GM23338 (cell line): ENCODE data around the gene PHF20. TPM values are rescaled to one million over a fixed set of nuclear protein-coding genes. Genes with fewer than 3 reads are reported as not detected.

Experiments used
- ATAC-seq: fragments of 200-7000 bp; cut with Tn5 transposase; 3 replicates; pipeline ENCODE4 v1.9.1; 2020
- DNase-seq: peaks from one replicate; pipeline ENCODE4 v3.0.0-alpha.2; 2015; ENCODE audit warnings: low spot score
- H2AFZ ChIP-seq: fragments of 200-600 bp; sonication (generic); 2 replicates; pipeline ENCODE4 v1.8.0; 2016; ENCODE audit warnings: antibody characterized with exemption, mild to moderate bottlenecking, moderate library complexity
- H3F3A ChIP-seq: fragments of 200-600 bp; sonication (generic); replicated peaks from 2 replicates; pipeline ENCODE4 v1.8.0; 2017; ENCODE audit warnings: antibody characterized with exemption, mixed run types, low read depth
- H3K27ac ChIP-seq: fragments of 200-600 bp; sonication (generic); 2 replicates; pipeline ENCODE4 v1.6.1; 2016; ENCODE audit warnings: low read depth
- H3K27me3 ChIP-seq: fragments of 200-600 bp; sonication (generic); 2 replicates; pipeline ENCODE4 v1.8.0; 2016; ENCODE audit warnings: mild to moderate bottlenecking, mixed run types, moderate library complexity; ENCODE audit not compliant: insufficient read depth
- H3K36me3 ChIP-seq: fragments of 200-600 bp; sonication (generic); 2 replicates; pipeline ENCODE4 v1.8.0; 2016; ENCODE audit warnings: mild to moderate bottlenecking; ENCODE audit not compliant: insufficient read depth
- H3K4me1 ChIP-seq: fragments of 200-600 bp; sonication (generic); 2 replicates; pipeline ENCODE4 v1.8.0; 2016; ENCODE audit warnings: mild to moderate bottlenecking, moderate library complexity; ENCODE audit not compliant: insufficient read depth
- H3K4me2 ChIP-seq: fragments of 200-600 bp; sonication (generic); 2 replicates; pipeline ENCODE4 v1.7.1; 2017; ENCODE audit warnings: mixed run types
- H3K4me3 ChIP-seq: fragments of 200-600 bp; sonication (generic); 2 replicates; pipeline ENCODE4 v1.6.1; 2016; ENCODE audit warnings: mixed run types
- H3K79me2 ChIP-seq: fragments of 200-600 bp; sonication (generic); replicated peaks from 2 replicates; pipeline ENCODE4 v1.8.0; 2017; ENCODE audit warnings: mild to moderate bottlenecking; ENCODE audit not compliant: insufficient read depth
- H3K9me2 ChIP-seq: fragments of 200-600 bp; sonication (generic); 2 replicates; pipeline ENCODE4 v1.8.0; 2017; ENCODE audit not compliant: insufficient read depth
- H4K20me1 ChIP-seq: fragments of 200-600 bp; sonication (generic); replicated peaks from 2 replicates; pipeline ENCODE4 v1.8.0; 2017; ENCODE audit warnings: mild to moderate bottlenecking; ENCODE audit not compliant: insufficient read depth
- H3K27ac Mint-ChIP-seq: 2 replicates; pipeline ENCODE4 v1.8.0; 2020; ENCODE audit warnings: inconsistent platforms, mild to moderate bottlenecking, moderate library complexity, mixed read lengths
- H3K27me3 Mint-ChIP-seq: 3 replicates; pipeline ENCODE4 v1.8.0; 2022; ENCODE audit warnings: low read depth, mild to moderate bottlenecking, moderate library complexity, mixed read lengths, inconsistent platforms; ENCODE audit not compliant: insufficient read depth, poor library complexity
- H3K36me3 Mint-ChIP-seq: 3 replicates; pipeline ENCODE4 v1.8.0; 2021; ENCODE audit warnings: low read depth, mild to moderate bottlenecking, inconsistent platforms, moderate library complexity, mixed read lengths
- H3K4me1 Mint-ChIP-seq: 3 replicates; pipeline ENCODE4 v1.8.0; 2020; ENCODE audit warnings: mild to moderate bottlenecking, inconsistent platforms, mixed read lengths
- H3K4me3 Mint-ChIP-seq: 3 replicates; pipeline ENCODE4 v1.8.0; 2021; ENCODE audit warnings: moderate library complexity, mild to moderate bottlenecking, inconsistent platforms, mixed read lengths
- H3K9me3 Mint-ChIP-seq: 3 replicates; pipeline ENCODE4 v1.8.0; 2020; ENCODE audit warnings: moderate library complexity, mild to moderate bottlenecking, inconsistent platforms, mixed read lengths
- CREB1 ChIP-seq: fragments of 250-450 bp; sonication (Bioruptor Pico); IDR thresholded peaks from 2 replicates; pipeline ENCODE4 v1.5.0; 2020; ENCODE audit warnings: low read depth, mild to moderate bottlenecking, moderate library complexity
- CTCF ChIP-seq, 2 experiments: fragments of 200-600 bp in 1 of 2; sonication (generic) in 1 of 2; conservative IDR thresholded peaks; 2 replicates each; pipeline versions ENCODE4 v1.5.1 to v1.6.1; 2016 to 2017; ENCODE audit warnings: antibody characterized with exemption in 2 of 2, low read depth in 2 of 2, mild to moderate bottlenecking in 2 of 2, moderate library complexity in 1 of 2
- ETS1 ChIP-seq: IDR thresholded peaks from 2 replicates; pipeline ENCODE4 v1.6.1; 2016; ENCODE audit warnings: antibody characterized with exemption
- EZH2 ChIP-seq: fragments of 200-600 bp; sonication (generic); IDR thresholded peaks from one replicate; pipeline ENCODE4 v1.8.0; 2017; ENCODE audit warnings: antibody characterized with exemption, mild to moderate bottlenecking, low read depth; ENCODE audit not compliant: unreplicated experiment
- EZH2phosphoT487 ChIP-seq: fragments of 200-600 bp; sonication (generic); IDR thresholded peaks from one replicate; pipeline ENCODE4 v1.8.1; 2018; ENCODE audit warnings: antibody characterized with exemption; ENCODE audit not compliant: unreplicated experiment
- JUNB ChIP-seq: IDR thresholded peaks from one replicate; pipeline ENCODE4 v1.6.1; 2016; ENCODE audit warnings: antibody characterized with exemption; ENCODE audit not compliant: unreplicated experiment
- NANOG ChIP-seq: IDR thresholded peaks from 2 replicates; pipeline ENCODE4 v1.6.1; 2016; ENCODE audit warnings: antibody characterized with exemption, borderline replicate concordance
- POLR2AphosphoS5 ChIP-seq: IDR thresholded peaks from 2 replicates; pipeline ENCODE4 v1.6.1; 2016; ENCODE audit warnings: antibody characterized with exemption, low read depth
- REST ChIP-seq: IDR thresholded peaks from one replicate; pipeline ENCODE4 v1.6.1; 2018; ENCODE audit warnings: antibody characterized with exemption; ENCODE audit not compliant: unreplicated experiment
- STAT1 ChIP-seq: IDR thresholded peaks from one replicate; pipeline ENCODE4 v1.6.1; 2016; ENCODE audit warnings: antibody characterized with exemption; ENCODE audit not compliant: unreplicated experiment
- ZNF114 ChIP-seq: fragments of 250-450 bp; sonication (Bioruptor Pico); IDR thresholded peaks from 2 replicates; pipeline ENCODE4 v1.5.0; 2020; ENCODE audit warnings: mild to moderate bottlenecking, moderate library complexity
- ZNF331 ChIP-seq: fragments of 250-450 bp; sonication (Bioruptor Pico); IDR thresholded peaks from 2 replicates; pipeline ENCODE4 v1.5.0; 2020; ENCODE audit warnings: low read depth, mild to moderate bottlenecking, moderate library complexity
- ZNF462 ChIP-seq: fragments of 250-450 bp; sonication (Bioruptor Pico); IDR thresholded peaks from 2 replicates; pipeline ENCODE4 v1.5.0; 2020; ENCODE audit warnings: mild to moderate bottlenecking, moderate library complexity
- polyA plus RNA-seq: library from polyadenylated mRNA; unstranded; fragments of >200 nt; fragmentation: Nextera tagmentation; extraction: Ambion mirVana; gene quantifications from 2 replicates; pipeline ENCODE4 v1.2.1, GENCODE V29; 2016
- total RNA-seq: library from RNA; depleted of rRNA; stranded (reverse); fragments of >200 nt; shearing (Covaris generic); gene quantifications from 2 replicates; pipeline ENCODE4 v1.2.3, GENCODE V29; 2014

The PHF20 gene
- total and polyA plus RNA-seq, 2 experiments from 2014 or later = 71.8 to 103 TPM

GRCh38 chr20:35954200-35954906 lies 182.5 kb downstream of the PHF20 start, which contains the start of gene SCAND1:
SCAND1 (minus strand) TSS chr20:35954502; CDS start chr20:35954284, 218 bp downstream.
- H3K79me2 ChIP-seq = peaks cover 19% of the 10 kb centered on the region
- peaks cover 28% of the 10 kb centered on the region for H3F3A ChIP-seq
- peak within 1 kb of the TSS; percentile 95 for H3K4me2 ChIP-seq
- peak within 1 kb of the TSS; percentile 99 for H3K27ac ChIP-seq
- Mint-ChIP-seq H3K4me1 (peaks cover 10% of the 10 kb centered on the region; the same call in 2 of the 3 replicates), H3K4me3 (peak within 1 kb of the TSS; percentile 98), H3K36me3 (peaks cover 8% of the 10 kb centered on the region; the same call in 2 of the 3 replicates), H3K27me3 (peaks cover 15% of the 10 kb centered on the region), H3K9me3 (no peaks in the 10 kb centered on the region; the same call in 2 of the 3 replicates), H3K27ac (peak within 1 kb of the TSS; percentile 99)
- TF ChIP-seq JUNB (no peak), ZNF114 (CRISPR knock-in tag) (no peak), ETS1 (peak; percentile 82), POLR2AphosphoS5 (peak; percentile 74), STAT1 (no peak), EZH2 (no peak), ZNF331 (CRISPR knock-in tag) (no peak), ZNF462 (no peak), REST (peak; percentile 15), CTCF (conservative IDR thresholded peaks at IDR 0.05; ENCODE audit: low read depth in 2 of 2) (peak; percentile 80 to 95), CREB1 (peak; percentile 83; the same call in 1 of the 2 replicates), NANOG (no peak), EZH2phosphoT487 (no peak)
- H3K4me3 ChIP-seq = peak within 1 kb of the TSS; percentile 75
- H3K27me3 ChIP-seq = no peaks in the 10 kb centered on the region
- H2AFZ ChIP-seq = peak within 1 kb of the TSS; percentile 97
- H3K9me2 ChIP-seq = no peaks in the 10 kb centered on the region
- ATAC-seq (peak; percentile 89), DNase-seq (peak; percentile 99)
- no peaks in the 10 kb centered on the region for H3K36me3 ChIP-seq
- H4K20me1 ChIP-seq = peaks cover 16% of the 10 kb centered on the region
- peaks cover 14% of the 10 kb centered on the region; the same call in 1 of the 2 replicates for H3K4me1 ChIP-seq
